H1 (cell line): ENCODE results near the gene DYNLL1. TPM values are rescaled to one million over a fixed set of nuclear protein-coding genes. Genes with fewer than 3 reads are reported as not detected.

Source experiments
- CTCF ChIA-PET: fragments of 300-600 bp; sonication (Branson Sonifier 250); formaldehyde crosslinking; loops from one replicate; lab custom pipeline; 2021; ENCODE audit not compliant: partially characterized antibody; lab: Charles Lee
- POLR2A ChIA-PET: fragments of 300-600 bp; sonication (Branson Sonifier 250); formaldehyde crosslinking; loops from one replicate; lab custom pipeline; 2021; ENCODE audit warnings: inconsistent platforms; ENCODE audit not compliant: partially characterized antibody; lab: Charles Lee
- DNase-seq, 2 experiments: peaks; one replicate each; pipeline versions ENCODE4 v3.0.0 to v3.0.0-alpha.2; 2010 to 2022; ENCODE audit warnings: low spot score in 2 of 2, low read depth in 1 of 2, mixed read lengths in 1 of 2
- FAIRE-seq: peaks from 2 replicates; lab custom pipeline; 2011; peaks lifted over from hg19 to GRCh38; lab: Jason Lieb, UNC
- H2AFZ ChIP-seq: 2 replicates; pipeline ENCODE4 v1.8.1; 2012; ENCODE audit warnings: low read length, inconsistent platforms
- H2AK5ac ChIP-seq: 2 replicates; pipeline ENCODE4 v1.6.1; 2013; ENCODE audit warnings: low read depth, low read length
- H2BK120ac ChIP-seq: replicated peaks from 2 replicates; pipeline ENCODE3; 2013; ENCODE audit warnings: low read depth, low read length, inconsistent platforms
- H2BK12ac ChIP-seq: 2 replicates; pipeline ENCODE4 v1.6.1; 2013; ENCODE audit warnings: low read depth, low read length
- H2BK15ac ChIP-seq: 2 replicates; pipeline ENCODE4 v1.6.1; 2013; ENCODE audit warnings: low read length
- H2BK20ac ChIP-seq: 2 replicates; pipeline ENCODE4 v1.6.1; 2013; ENCODE audit warnings: low read length
- H2BK5ac ChIP-seq: 2 replicates; pipeline ENCODE4 v1.6.1; 2013; ENCODE audit warnings: low read depth, low read length
- H3K14ac ChIP-seq: 2 replicates; pipeline ENCODE4 v1.6.1; 2013; ENCODE audit warnings: inconsistent platforms; ENCODE audit not compliant: insufficient read length
- H3K18ac ChIP-seq: 2 replicates; pipeline ENCODE4 v1.6.1; 2013; ENCODE audit warnings: low read length; ENCODE audit errors: extremely low read depth
- H3K23ac ChIP-seq: 2 replicates; pipeline ENCODE4 v1.6.1; 2013; ENCODE audit warnings: inconsistent platforms; ENCODE audit not compliant: insufficient read length
- H3K23me2 ChIP-seq: 2 replicates; pipeline ENCODE4 v1.6.1; 2013; ENCODE audit warnings: low read depth, low read length
- H3K27ac ChIP-seq: 2 replicates; pipeline ENCODE4 v1.6.1; 2011; ENCODE audit warnings: low read depth, low read length, inconsistent platforms
- H3K27me3 ChIP-seq, 4 experiments: replicated peaks in 1 of 4; 1 replicate in 1 of 4; 2 replicates in 3 of 4; pipeline versions ENCODE4 v1.6.1 to v1.8.1; 2011 to 2013; ENCODE audit warnings: low read length in 3 of 4, mild to moderate bottlenecking in 3 of 4, inconsistent platforms in 2 of 4, mixed read lengths in 2 of 4, moderate library complexity in 1 of 4; ENCODE audit not compliant: control insufficient read depth in 3 of 4, insufficient read depth in 3 of 4; ENCODE audit errors: extremely low read depth in 1 of 4
- H3K36me3 ChIP-seq, 4 experiments: 2 replicates each; pipeline versions ENCODE4 v1.6.1 to v1.8.1; 2011 to 2013; ENCODE audit warnings: mild to moderate bottlenecking in 4 of 4, low read length in 3 of 4, moderate library complexity in 2 of 4, control low read depth in 1 of 4, inconsistent platforms in 1 of 4; ENCODE audit not compliant: insufficient read depth in 4 of 4, control insufficient read depth in 2 of 4
- H3K4ac ChIP-seq: replicated peaks from 2 replicates; pipeline ENCODE3; 2013; ENCODE audit warnings: low read length, low read depth, mixed read lengths, inconsistent platforms; ENCODE audit not compliant: insufficient read length
- H3K4me1 ChIP-seq, 4 experiments: replicated peaks in 1 of 4; 1 replicate in 1 of 4; 2 replicates in 3 of 4; pipeline versions ENCODE4 v1.6.1 to v1.8.1; 2011 to 2013; ENCODE audit warnings: low read length in 3 of 4, inconsistent platforms in 2 of 4, mixed read lengths in 1 of 4; ENCODE audit not compliant: insufficient read depth in 4 of 4, control insufficient read depth in 3 of 4
- H3K4me2 ChIP-seq, 2 experiments: 2 replicates each; pipeline versions ENCODE4 v1.6.1 to v1.8.1; 2011 to 2013; ENCODE audit warnings: low read depth in 2 of 2, low read length in 2 of 2, control low read depth in 1 of 2, inconsistent platforms in 1 of 2, mild to moderate bottlenecking in 1 of 2; ENCODE audit not compliant: insufficient read depth in 1 of 2
- H3K4me3 ChIP-seq, 4 experiments: fragments of 200-600, 300-600 bp in 1 of 4; sonication (generic), shearing (Covaris generic), sonication (Bioruptor Twin) in 1 of 4; 2 replicates each; pipeline versions ENCODE4 v1.5.1 to v1.8.1; 2011 to 2016; ENCODE audit warnings: low read length in 4 of 4, low read depth in 3 of 4, control low read depth in 2 of 4, inconsistent platforms in 2 of 4, mild to moderate bottlenecking in 2 of 4, mixed read lengths in 1 of 4, moderate library complexity in 1 of 4; ENCODE audit not compliant: insufficient read depth in 2 of 4; ENCODE audit errors: extremely low read depth in 1 of 4
- H3K56ac ChIP-seq: replicated peaks from 2 replicates; pipeline ENCODE3; 2013; ENCODE audit warnings: low read depth, mild to moderate bottlenecking, mixed read lengths, low read length, inconsistent platforms; ENCODE audit not compliant: insufficient read length
- H3K79me1 ChIP-seq: 2 replicates; pipeline ENCODE4 v1.6.1; 2013; ENCODE audit warnings: low read depth, low read length, control low read depth
- H3K79me2 ChIP-seq, 2 experiments: 2 replicates each; pipeline versions ENCODE4 v1.6.1 to v1.8.1; 2012 to 2013; ENCODE audit warnings: low read length in 2 of 2, mild to moderate bottlenecking in 2 of 2, inconsistent platforms in 1 of 2; ENCODE audit not compliant: insufficient read depth in 2 of 2, control insufficient read depth in 1 of 2
- H3K9ac ChIP-seq, 4 experiments: replicated peaks in 1 of 4; 1 replicate in 1 of 4; 2 replicates in 3 of 4; pipeline versions ENCODE4 v1.6.1 to v1.8.1; 2011 to 2013; ENCODE audit warnings: low read depth in 3 of 4, low read length in 3 of 4, control low read depth in 2 of 4, mild to moderate bottlenecking in 2 of 4, moderate library complexity in 2 of 4, inconsistent platforms in 1 of 4; ENCODE audit errors: extremely low read depth in 1 of 4
- H3K9me3 ChIP-seq, 2 experiments: 2 replicates each; pipeline versions ENCODE4 v1.6.1 to v1.8.1; 2012 to 2013; ENCODE audit warnings: mild to moderate bottlenecking in 2 of 2, moderate library complexity in 2 of 2, control low read depth in 1 of 2, inconsistent platforms in 1 of 2, low read depth in 1 of 2, low read length in 1 of 2, mixed read lengths in 1 of 2; ENCODE audit not compliant: insufficient read depth in 2 of 2
- H4K20me1 ChIP-seq, 2 experiments: replicated peaks in 1 of 2; 2 replicates each; pipeline versions ENCODE3 to v1.8.1; 2011 to 2013; ENCODE audit warnings: inconsistent platforms in 2 of 2, low read length in 2 of 2, mild to moderate bottlenecking in 1 of 2; ENCODE audit not compliant: insufficient read depth in 2 of 2, control insufficient read depth in 1 of 2
- H4K5ac ChIP-seq: 2 replicates; pipeline ENCODE4 v1.6.1; 2013; ENCODE audit warnings: low read length, low read depth, mixed read lengths, inconsistent platforms; ENCODE audit not compliant: insufficient read length
- H4K8ac ChIP-seq: 2 replicates; pipeline ENCODE4 v1.8.0; 2013; ENCODE audit warnings: mild to moderate bottlenecking, moderate library complexity, low read length, inconsistent platforms; ENCODE audit not compliant: insufficient read depth; ENCODE audit errors: extremely low read depth
- H4K91ac ChIP-seq: replicated peaks from 2 replicates; pipeline ENCODE3; 2013; ENCODE audit warnings: low read length, mixed read lengths, inconsistent platforms; ENCODE audit not compliant: insufficient read length
- BCL11A ChIP-seq, 2 experiments: IDR thresholded peaks; one replicate each; pipeline ENCODE4 v1.6.1; 2011; ENCODE audit warnings: low read depth in 2 of 2, low read length in 2 of 2, mild to moderate bottlenecking in 2 of 2
- CREB1 ChIP-seq: IDR thresholded peaks from 2 replicates; pipeline ENCODE4 v1.6.1; 2012; ENCODE audit warnings: inconsistent platforms
- EZH2 ChIP-seq: fragments of 200-600 bp; sonication (generic); IDR thresholded peaks from 2 replicates; pipeline ENCODE4 v1.7.1; 2012; ENCODE audit warnings: low read depth, mild to moderate bottlenecking, moderate library complexity, low read length, inconsistent platforms; ENCODE audit not compliant: severe bottlenecking
- NRF1 ChIP-seq: IDR thresholded peaks from 2 replicates; pipeline ENCODE4 v1.6.1; 2011; ENCODE audit warnings: mild to moderate bottlenecking, low read depth, low read length, improper control_type of control experiment
- POLR2A ChIP-seq, 2 experiments: IDR thresholded peaks; 1 replicate in 1 of 2; 2 replicates in 1 of 2; pipeline ENCODE4 v1.6.1; 2011; ENCODE audit warnings: low read depth in 2 of 2, low read length in 2 of 2, mild to moderate bottlenecking in 2 of 2; ENCODE audit errors: control extremely low read depth in 1 of 2
- POLR2AphosphoS5 ChIP-seq: IDR thresholded peaks from 2 replicates; pipeline ENCODE4 v1.6.1; 2011; ENCODE audit warnings: low read depth, low read length
- POU5F1 ChIP-seq: IDR thresholded peaks from 2 replicates; pipeline ENCODE4 v1.6.1; 2011; ENCODE audit warnings: low read depth, mild to moderate bottlenecking, low read length, moderate library complexity
- RFX5 ChIP-seq: IDR thresholded peaks from 2 replicates; pipeline ENCODE4 v1.6.1; 2011; ENCODE audit warnings: low read depth, low read length, improper control_type of control experiment, borderline replicate concordance
- RNF2 ChIP-seq: fragments of 200-900, 300-1000 bp; sonication (generic); IDR thresholded peaks from 2 replicates; pipeline ENCODE4 v1.7.1; 2016; ENCODE audit warnings: borderline replicate concordance, low read depth, mild to moderate bottlenecking, antibody characterized with exemption, low read length; ENCODE audit not compliant: poor library complexity, severe bottlenecking; ENCODE audit errors: missing control alignments
- TAF1 ChIP-seq: IDR thresholded peaks from 2 replicates; pipeline ENCODE4 v1.6.1; 2011; ENCODE audit warnings: mild to moderate bottlenecking, low read depth, low read length
- TBP ChIP-seq: IDR thresholded peaks from 2 replicates; pipeline ENCODE4 v1.6.1; 2011; ENCODE audit warnings: low read depth, low read length, improper control_type of control experiment
- ZNF274 ChIP-seq: IDR thresholded peaks from 2 replicates; pipeline ENCODE4 v1.7.0; 2012; ENCODE audit warnings: low read length, borderline replicate concordance; ENCODE audit errors: extremely low read depth
- WGBS, 2 experiments: shearing (Covaris generic) in 1 of 2; methylation state at CpG; one replicate each; pipeline versions ENCODE4 v1.1.6 to v1.1.7; 2013 to 2015; ENCODE audit warnings: low lambda C conversion rate in 2 of 2, mixed read lengths in 2 of 2, inconsistent platforms in 1 of 2, low coverage in 1 of 2, missing lambda C conversion rate in 1 of 2; ENCODE audit not compliant: insufficient replicate concordance in 2 of 2, insufficient coverage in 1 of 2, insufficient read length in 1 of 2; ENCODE audit errors: extremely low coverage in 1 of 2, missing lambda C conversion rate in 1 of 2; 5-methylcytosine and 5-hydroxymethylcytosine counted together
- polyA plus RNA-seq, 7 experiments: library from polyadenylated mRNA; depleted of rRNA in 3 of 7; stranded (reverse) in 5 of 7; unstranded in 2 of 7; fragments of >200 nt in 5 of 7; fragments of 200-250 nt in 2 of 7; gene quantifications; 1 replicate in 5 of 7; 2 replicates in 1 of 7; 4 replicates in 1 of 7; pipeline versions ENCODE4 v1.2.1 to v1.2.3, GENCODE V29; 2011 to 2013; ENCODE audit warnings: missing spikeins in 2 of 7, mixed read lengths in 2 of 7
- total RNA-seq: library from RNA; stranded (reverse); fragmentation: NEBNext Ultra II Directional; extraction: Animal tissue kit (Norgen Biotek cat#: 25700); gene quantifications from 2 replicates; pipeline ENCODE4 v1.2.1, GENCODE V29; 2021

DYNLL1 gene
- total and polyA plus RNA-seq, 2 of the 8 experiments (the other 6 are each of a cell fraction or from before 2014, with no cell fraction given) = 423 to 488 TPM

DNA sequence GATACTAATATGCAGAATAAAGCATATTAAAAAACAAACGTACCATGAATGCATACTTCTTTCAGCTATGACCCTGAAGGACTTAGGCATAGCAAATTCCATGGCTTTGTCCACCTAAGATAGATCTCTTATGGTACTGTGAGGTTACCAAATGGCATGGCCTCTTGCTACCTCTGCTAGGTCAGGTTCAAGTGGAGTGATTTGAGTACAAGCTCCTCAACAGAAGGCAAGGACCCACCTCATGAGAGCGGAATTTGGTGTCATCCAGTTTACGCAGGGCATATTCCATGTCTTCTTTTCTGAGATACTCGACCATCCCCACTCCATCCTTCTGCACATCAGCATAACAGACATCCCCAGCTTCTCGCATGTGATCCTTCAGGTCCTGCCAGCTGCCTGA lies 32.2 kb upstream of the DYNLL1 start:
- FAIRE-seq = no peak

More for the DNA sequence above, 32.2 kb upstream of the DYNLL1 start:
- Histone ChIP-seq H2BK12ac (no peak overlapping the region), H4K8ac (no peak overlapping the region), H3K9ac (peak overlapping the region in 1 of 4 experiments; percentile 39; a peak in 1 of 7 replicates), H3K9me3 (no peaks in the 10 kb centered on the region), H2AFZ (no peak overlapping the region), H3K56ac (no peak overlapping the region), H3K4me1 (no peaks in the 10 kb centered on the region), H3K4me3 (no peak overlapping the region), H3K27ac (no peak overlapping the region), H3K18ac (no peak overlapping the region), H2AK5ac (no peak overlapping the region), H3K27me3 (no peaks in the 10 kb centered on the region), H3K23me2 (peaks cover 3% of the 10 kb centered on the region; the same call in 1 of the 2 replicates), H4K20me1 (peaks cover 14 to 20% of the 10 kb centered on the region in 2 experiments), H3K23ac (no peak overlapping the region), H4K5ac (no peak overlapping the region), H2BK15ac (no peak overlapping the region), H3K4ac (no peak overlapping the region), H3K4me2 (no peak overlapping the region), H2BK5ac (no peak overlapping the region), H3K14ac (no peak overlapping the region), H3K36me3 (peaks cover 43 to 73% (median 61%) of the 10 kb centered on the region in 4 experiments), H2BK20ac (no peak overlapping the region), H2BK120ac (no peak overlapping the region), H4K91ac (no peak overlapping the region), H3K79me2 (peaks cover 0 to 46% of the 10 kb centered on the region in 2 experiments; a peak in 3 of 4 replicates), H3K79me1 (peaks cover 3% of the 10 kb centered on the region)
- ChIA-PET CTCF (interaction anchor here (0.6 to 9.3 kb wide), 18 partner anchors 9 to 196 kb away, joined by 3 to 152 read pairs (median 4); partner anchors contain the start of genes COX6A1 and PLA2G1B), POLR2A (interaction anchor here (0.5 to 18.7 kb wide), 18 partner anchors 10 to 1251 kb away, joined by 3 to 365 read pairs (median 4); partner anchors contain the start of genes DYNLL1, GATC and TRIAP1)
- TF ChIP-seq POLR2AphosphoS5 (peak; percentile 48; the same call in 1 of the 2 replicates), BCL11A (IDR thresholded peaks at IDR 0.05; ENCODE audit: low read depth in 2 of 2, low read length in 2 of 2) (no peak), POU5F1 (no peak), ZNF274 (no peak), RFX5 (no peak), POLR2A (IDR thresholded peaks at IDR 0.05; ENCODE audit: control extremely low read depth in 1 of 2, low read depth in 2 of 2, low read length in 2 of 2) (peak in 1 of 2 experiments; percentile 49; a peak in 1 of 3 replicates), NRF1 (no peak), CREB1 (no peak), EZH2 (no peak), RNF2 (no peak), TAF1 (no peak), TBP (no peak)
- no peak for DNase-seq
- 91% methylated on average over 5 of the region's 5 CpGs; no CpG with 5 or more reads in 1 of the 2 experiments for WGBS, 2 experiments
